ENCODE measurements around the gene SCAMP5. TPM values are rescaled to one million over a fixed set of nuclear protein-coding genes. Genes with fewer than 3 reads are reported as not detected.

SCAMP5 gene
- total and polyA plus RNA-seq, 2 of the 13 experiments (the other 11 are each of a cell fraction or from before 2014, with no cell fraction given): 34.3 to 49.0 TPM

DNA sequence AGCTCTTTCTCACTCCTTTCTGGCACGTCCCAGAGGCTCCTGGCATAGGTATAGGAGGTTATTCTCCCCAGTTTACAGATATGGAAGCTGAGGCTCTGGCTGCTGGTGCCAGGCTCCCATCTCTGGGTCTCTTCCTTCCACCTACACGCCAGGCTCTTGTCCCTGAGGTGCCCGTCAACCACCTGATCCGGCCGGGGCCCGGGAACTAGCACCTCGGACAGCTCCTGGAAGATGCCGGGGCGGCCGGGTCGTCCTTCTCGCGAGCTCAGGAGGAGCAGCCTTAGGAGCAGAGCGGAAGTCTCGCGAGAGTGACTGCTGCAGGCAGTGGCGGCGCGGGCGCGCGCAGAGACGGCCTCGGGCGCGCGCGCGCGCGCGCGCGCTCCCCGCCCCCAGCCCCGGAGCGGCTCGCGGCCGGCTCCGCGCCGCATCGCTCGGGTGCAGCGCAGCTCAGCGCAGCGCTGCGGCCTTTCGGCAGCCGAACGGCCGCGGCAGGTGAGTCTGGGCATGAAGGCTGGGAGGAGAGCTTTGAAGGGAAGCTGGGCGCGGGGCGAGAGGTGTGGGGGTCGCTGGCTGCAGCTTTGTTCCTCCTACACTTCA, at the start of gene SCAMP5 (continued):
- TF ChIP-seq, protein P1, sequence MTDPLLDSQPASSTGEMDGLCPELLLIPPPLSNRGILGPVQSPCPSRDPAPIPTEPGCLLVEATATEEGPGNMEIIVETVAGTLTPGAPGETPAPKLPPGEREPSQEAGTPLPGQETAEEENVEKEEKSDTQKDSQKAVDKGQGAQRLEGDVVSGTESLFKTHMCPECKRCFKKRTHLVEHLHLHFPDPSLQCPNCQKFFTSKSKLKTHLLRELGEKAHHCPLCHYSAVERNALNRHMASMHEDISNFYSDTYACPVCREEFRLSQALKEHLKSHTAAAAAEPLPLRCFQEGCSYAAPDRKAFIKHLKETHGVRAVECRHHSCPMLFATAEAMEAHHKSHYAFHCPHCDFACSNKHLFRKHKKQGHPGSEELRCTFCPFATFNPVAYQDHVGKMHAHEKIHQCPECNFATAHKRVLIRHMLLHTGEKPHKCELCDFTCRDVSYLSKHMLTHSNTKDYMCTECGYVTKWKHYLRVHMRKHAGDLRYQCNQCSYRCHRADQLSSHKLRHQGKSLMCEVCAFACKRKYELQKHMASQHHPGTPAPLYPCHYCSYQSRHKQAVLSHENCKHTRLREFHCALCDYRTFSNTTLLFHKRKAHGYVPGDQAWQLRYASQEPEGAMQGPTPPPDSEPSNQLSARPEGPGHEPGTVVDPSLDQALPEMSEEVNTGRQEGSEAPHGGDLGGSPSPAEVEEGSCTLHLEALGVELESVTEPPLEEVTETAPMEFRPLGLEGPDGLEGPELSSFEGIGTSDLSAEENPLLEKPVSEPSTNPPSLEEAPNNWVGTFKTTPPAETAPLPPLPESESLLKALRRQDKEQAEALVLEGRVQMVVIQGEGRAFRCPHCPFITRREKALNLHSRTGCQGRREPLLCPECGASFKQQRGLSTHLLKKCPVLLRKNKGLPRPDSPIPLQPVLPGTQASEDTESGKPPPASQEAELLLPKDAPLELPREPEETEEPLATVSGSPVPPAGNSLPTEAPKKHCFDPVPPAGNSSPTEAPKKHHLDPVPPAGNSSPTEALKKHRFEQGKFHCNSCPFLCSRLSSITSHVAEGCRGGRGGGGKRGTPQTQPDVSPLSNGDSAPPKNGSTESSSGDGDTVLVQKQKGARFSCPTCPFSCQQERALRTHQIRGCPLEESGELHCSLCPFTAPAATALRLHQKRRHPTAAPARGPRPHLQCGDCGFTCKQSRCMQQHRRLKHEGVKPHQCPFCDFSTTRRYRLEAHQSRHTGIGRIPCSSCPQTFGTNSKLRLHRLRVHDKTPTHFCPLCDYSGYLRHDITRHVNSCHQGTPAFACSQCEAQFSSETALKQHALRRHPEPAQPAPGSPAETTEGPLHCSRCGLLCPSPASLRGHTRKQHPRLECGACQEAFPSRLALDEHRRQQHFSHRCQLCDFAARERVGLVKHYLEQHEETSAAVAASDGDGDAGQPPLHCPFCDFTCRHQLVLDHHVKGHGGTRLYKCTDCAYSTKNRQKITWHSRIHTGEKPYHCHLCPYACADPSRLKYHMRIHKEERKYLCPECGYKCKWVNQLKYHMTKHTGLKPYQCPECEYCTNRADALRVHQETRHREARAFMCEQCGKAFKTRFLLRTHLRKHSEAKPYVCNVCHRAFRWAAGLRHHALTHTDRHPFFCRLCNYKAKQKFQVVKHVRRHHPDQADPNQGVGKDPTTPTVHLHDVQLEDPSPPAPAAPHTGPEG (CRISPR knock-in tag; IDR thresholded peaks at IDR 0.05): peak; percentile 82; the same call in 1 of the 2 replicates
- TF ChIP-seq BCL6 (CRISPR knock-in tag; IDR thresholded peaks at IDR 0.05): peak; percentile 65
- TF ChIP-seq NFIC (IDR thresholded peaks at IDR 0.05; ENCODE audit: low read length): no peak
- 0 out of 2 replicates have a peak, but pooled peaks have one; percentile 64 for TF ChIP-seq ZBTB42 (CRISPR knock-in tag; IDR thresholded peaks at IDR 0.05)
- peak; percentile 93; the same call in 1 of the 2 replicates for TF ChIP-seq ZNF333 (CRISPR knock-in tag; IDR thresholded peaks at IDR 0.05; ENCODE audit: borderline replicate concordance)
- no peak for TF ChIP-seq ZKSCAN5 (CRISPR knock-in tag; IDR thresholded peaks at IDR 0.05)
- peak; percentile 64; the same call in 1 of the 2 replicates for TF ChIP-seq HOXA9 (CRISPR knock-in tag; IDR thresholded peaks at IDR 0.05; ENCODE audit: borderline replicate concordance)
- TF ChIP-seq ZNF264 (CRISPR knock-in tag; IDR thresholded peaks at IDR 0.05): peak; percentile 90; the same call in 1 of the 2 replicates
- TF ChIP-seq ZNF124 (CRISPR knock-in tag; IDR thresholded peaks at IDR 0.05): peak; percentile 93
- no peak for TF ChIP-seq HNRNPK (IDR thresholded peaks at IDR 0.05; ENCODE audit: low read depth, low read length, poor library complexity, severe bottlenecking)
- TF ChIP-seq ZNF234 (CRISPR knock-in tag; conservative IDR thresholded peaks at IDR 0.05): no peak
- TF ChIP-seq, protein P2, sequence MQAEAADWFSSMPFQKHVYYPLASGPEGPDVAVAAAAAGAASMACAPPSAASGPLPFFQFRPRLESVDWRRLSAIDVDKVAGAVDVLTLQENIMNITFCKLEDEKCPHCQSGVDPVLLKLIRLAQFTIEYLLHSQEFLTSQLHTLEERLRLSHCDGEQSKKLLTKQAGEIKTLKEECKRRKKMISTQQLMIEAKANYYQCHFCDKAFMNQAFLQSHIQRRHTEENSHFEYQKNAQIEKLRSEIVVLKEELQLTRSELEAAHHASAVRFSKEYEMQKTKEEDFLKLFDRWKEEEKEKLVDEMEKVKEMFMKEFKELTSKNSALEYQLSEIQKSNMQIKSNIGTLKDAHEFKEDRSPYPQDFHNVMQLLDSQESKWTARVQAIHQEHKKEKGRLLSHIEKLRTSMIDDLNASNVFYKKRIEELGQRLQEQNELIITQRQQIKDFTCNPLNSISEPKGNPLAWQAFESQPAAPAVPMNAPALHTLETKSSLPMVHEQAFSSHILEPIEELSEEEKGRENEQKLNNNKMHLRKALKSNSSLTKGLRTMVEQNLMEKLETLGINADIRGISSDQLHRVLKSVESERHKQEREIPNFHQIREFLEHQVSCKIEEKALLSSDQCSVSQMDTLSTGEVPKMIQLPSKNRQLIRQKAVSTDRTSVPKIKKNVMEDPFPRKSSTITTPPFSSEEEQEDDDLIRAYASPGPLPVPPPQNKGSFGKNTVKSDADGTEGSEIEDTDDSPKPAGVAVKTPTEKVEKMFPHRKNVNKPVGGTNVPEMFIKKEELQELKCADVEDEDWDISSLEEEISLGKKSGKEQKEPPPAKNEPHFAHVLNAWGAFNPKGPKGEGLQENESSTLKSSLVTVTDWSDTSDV (CRISPR knock-in tag; IDR thresholded peaks at IDR 0.05): peak; percentile 77; the same call in 1 of the 2 replicates

Data from HepG2 (cell line).